Hepatocyte (in vitro differentiated cells): ENCODE measurements around the gene PSMG4. TPM values are rescaled to one million over a fixed set of nuclear protein-coding genes. Genes with fewer than 3 reads are reported as not detected.

Experiments used
- DNase-seq: peaks from one replicate; pipeline ENCODE4 v3.0.0-alpha.2; 2016; ENCODE audit warnings: low spot score
- H2AFZ ChIP-seq: fragments of 200-600 bp; sonication (generic); 2 replicates; pipeline ENCODE4 v1.6.0; 2016; ENCODE audit warnings: antibody characterized with exemption, mild to moderate bottlenecking
- H3K27ac ChIP-seq: fragments of 200-600 bp; sonication (generic); 2 replicates; pipeline ENCODE4 v1.5.1; 2016; ENCODE audit warnings: mild to moderate bottlenecking
- H3K27me3 ChIP-seq: fragments of 200-600 bp; sonication (generic); 2 replicates; pipeline ENCODE4 v1.6.1; 2016
- H3K36me3 ChIP-seq: fragments of 200-600 bp; sonication (generic); replicated peaks from 2 replicates; pipeline ENCODE4 v1.5.1; 2016; ENCODE audit warnings: low read depth; ENCODE audit not compliant: insufficient read depth
- H3K4me1 ChIP-seq: fragments of 200-600 bp; sonication (generic); 2 replicates; pipeline ENCODE4 v1.5.1; 2016; ENCODE audit warnings: mild to moderate bottlenecking, moderate library complexity; ENCODE audit not compliant: insufficient read depth
- H3K4me2 ChIP-seq: fragments of 200-600 bp; sonication (generic); 2 replicates; pipeline ENCODE4 v1.6.0; 2016
- H3K4me3 ChIP-seq: fragments of 200-600 bp; sonication (generic); 2 replicates; pipeline ENCODE4 v1.5.1; 2016; ENCODE audit warnings: mild to moderate bottlenecking
- H3K79me2 ChIP-seq: fragments of 200-600 bp; sonication (generic); 2 replicates; pipeline ENCODE4 v1.6.0; 2017; ENCODE audit warnings: mild to moderate bottlenecking
- H3K9me2 ChIP-seq: fragments of 200-600 bp; sonication (generic); replicated peaks from 2 replicates; pipeline ENCODE4 v1.6.0; 2017; ENCODE audit warnings: mild to moderate bottlenecking; ENCODE audit not compliant: insufficient read depth
- H3K9me3 ChIP-seq: fragments of 200-600 bp; sonication (generic); 2 replicates; pipeline ENCODE4 v1.5.1; 2016; ENCODE audit warnings: low read depth, mild to moderate bottlenecking
- H4K20me1 ChIP-seq: fragments of 200-600 bp; sonication (generic); 2 replicates; pipeline ENCODE4 v1.6.0; 2016; ENCODE audit warnings: mild to moderate bottlenecking; ENCODE audit not compliant: insufficient read depth, poor library complexity, severe bottlenecking
- CTCF ChIP-seq: fragments of 200-600 bp; sonication (generic); IDR thresholded peaks from 2 replicates; pipeline ENCODE4 v1.5.1; 2016; ENCODE audit warnings: antibody characterized with exemption, mild to moderate bottlenecking; ENCODE audit not compliant: poor library complexity
- EZH2 ChIP-seq: fragments of 200-600 bp; sonication (generic); IDR thresholded peaks from 2 replicates; pipeline ENCODE4 v1.6.1; 2016; ENCODE audit warnings: antibody characterized with exemption, mild to moderate bottlenecking, borderline replicate concordance
- EZH2phosphoT487 ChIP-seq: fragments of 200-600 bp; sonication (generic); IDR thresholded peaks from one replicate; pipeline ENCODE4 v1.6.1; 2018; ENCODE audit warnings: antibody characterized with exemption, mild to moderate bottlenecking, low read depth, moderate library complexity; ENCODE audit not compliant: unreplicated experiment, severe bottlenecking
- WGBS: methylation state at CpG from one replicate; pipeline ENCODE4 v1.1.6; 2016; ENCODE audit warnings: low lambda C conversion rate; ENCODE audit errors: missing lambda C conversion rate; 5-methylcytosine and 5-hydroxymethylcytosine counted together
- polyA plus RNA-seq: library from polyadenylated mRNA; unstranded; fragments of >200 nt; fragmentation: Nextera tagmentation; extraction: Ambion mirVana; gene quantifications from 2 replicates; pipeline ENCODE4 v1.2.1, GENCODE V29; 2016
- total RNA-seq: library from RNA; depleted of rRNA; stranded (reverse); fragments of >200 nt; gene quantifications from 2 replicates; pipeline ENCODE4 v1.2.3, GENCODE V29; 2014

Gene PSMG4
- total and polyA plus RNA-seq, 2 experiments from 2014 or later = 15.5 to 26.4 TPM

- Histone ChIP-seq H4K20me1 (peaks cover 3% of the 10 kb centered on the region), H3K27me3 (peaks cover 56% of the 10 kb centered on the region), H3K4me1 (peaks cover 14% of the 10 kb centered on the region), H3K4me2 (peak overlapping the region; percentile 81), H3K79me2 (peaks cover 3% of the 10 kb centered on the region), H3K9me3 (no peaks in the 10 kb centered on the region), H3K27ac (peak overlapping the region; percentile 94), H3K9me2 (no peaks in the 10 kb centered on the region), H3K36me3 (no peaks in the 10 kb centered on the region), H2AFZ (peak overlapping the region; percentile 83), H3K4me3 (peak overlapping the region; percentile 19)
- under 1% methylated on average over 44 of the region's 47 CpGs for WGBS
- peak; percentile 96 for DNase-seq
- TF ChIP-seq CTCF = no peak
- no peak for TF ChIP-seq EZH2
- no peak for TF ChIP-seq EZH2phosphoT487
These were observed 27.3 kb upstream of the PSMG4 start for GRCh38 chr6:3231247-3232016.

GRCh38 chr6:3232017-3232945 lies 26.5 kb upstream of the PSMG4 start:
- H3K27me3 ChIP-seq = peaks cover 50% of the 10 kb centered on the region
- no peaks in the 10 kb centered on the region for H3K36me3 ChIP-seq
- H3K4me2 ChIP-seq = peak overlapping the region; percentile 81
- no peak for DNase-seq
- no peak for TF ChIP-seq CTCF
- TF ChIP-seq EZH2phosphoT487 = no peak
- TF ChIP-seq EZH2 = no peak
- H3K4me3 ChIP-seq = peak overlapping the region; percentile 19
- H3K27ac ChIP-seq = peak overlapping the region; percentile 94
- peak overlapping the region; percentile 83 for H2AFZ ChIP-seq
- no peaks in the 10 kb centered on the region for H3K9me2 ChIP-seq
- WGBS = 21% methylated on average over 23 of the region's 23 CpGs
- H3K79me2 ChIP-seq = no peaks in the 10 kb centered on the region
- no peaks in the 10 kb centered on the region for H4K20me1 ChIP-seq
- H3K4me1 ChIP-seq = peaks cover 14% of the 10 kb centered on the region
- H3K9me3 ChIP-seq = no peaks in the 10 kb centered on the region

- no peak for DNase-seq
- no peaks in the 10 kb centered on the region for H3K9me2 ChIP-seq
- H3K36me3 ChIP-seq = no peaks in the 10 kb centered on the region
- WGBS = 86% methylated on average over 3 of the region's 3 CpGs
- H4K20me1 ChIP-seq = no peaks in the 10 kb centered on the region
- no peaks in the 10 kb centered on the region for H3K9me3 ChIP-seq
- TF ChIP-seq EZH2phosphoT487 (no peak), CTCF (no peak), EZH2 (no peak)
- H3K27ac ChIP-seq = no peak overlapping the region
- H3K4me2 ChIP-seq = no peak overlapping the region
- H3K4me1 ChIP-seq = peaks cover 10% of the 10 kb centered on the region
- peaks cover 39% of the 10 kb centered on the region for H3K27me3 ChIP-seq
- no peak overlapping the region for H3K4me3 ChIP-seq
- H2AFZ ChIP-seq = no peak overlapping the region
- H3K79me2 ChIP-seq = no peaks in the 10 kb centered on the region
These were observed 25.4 kb upstream of the PSMG4 start for GRCh38 chr6:3233321-3233720.
